Measurements from ENCODE around the gene TMEM214.
A peak's percentile ranks its signal among the peaks of the same experiment; 100 is the strongest.
"Not testable (repeated sequence)": the region's sequence is repeated elsewhere in the genome, so short reads cannot be mapped to it uniquely, and the experiment has no call there.

The TMEM214 gene

DNA sequence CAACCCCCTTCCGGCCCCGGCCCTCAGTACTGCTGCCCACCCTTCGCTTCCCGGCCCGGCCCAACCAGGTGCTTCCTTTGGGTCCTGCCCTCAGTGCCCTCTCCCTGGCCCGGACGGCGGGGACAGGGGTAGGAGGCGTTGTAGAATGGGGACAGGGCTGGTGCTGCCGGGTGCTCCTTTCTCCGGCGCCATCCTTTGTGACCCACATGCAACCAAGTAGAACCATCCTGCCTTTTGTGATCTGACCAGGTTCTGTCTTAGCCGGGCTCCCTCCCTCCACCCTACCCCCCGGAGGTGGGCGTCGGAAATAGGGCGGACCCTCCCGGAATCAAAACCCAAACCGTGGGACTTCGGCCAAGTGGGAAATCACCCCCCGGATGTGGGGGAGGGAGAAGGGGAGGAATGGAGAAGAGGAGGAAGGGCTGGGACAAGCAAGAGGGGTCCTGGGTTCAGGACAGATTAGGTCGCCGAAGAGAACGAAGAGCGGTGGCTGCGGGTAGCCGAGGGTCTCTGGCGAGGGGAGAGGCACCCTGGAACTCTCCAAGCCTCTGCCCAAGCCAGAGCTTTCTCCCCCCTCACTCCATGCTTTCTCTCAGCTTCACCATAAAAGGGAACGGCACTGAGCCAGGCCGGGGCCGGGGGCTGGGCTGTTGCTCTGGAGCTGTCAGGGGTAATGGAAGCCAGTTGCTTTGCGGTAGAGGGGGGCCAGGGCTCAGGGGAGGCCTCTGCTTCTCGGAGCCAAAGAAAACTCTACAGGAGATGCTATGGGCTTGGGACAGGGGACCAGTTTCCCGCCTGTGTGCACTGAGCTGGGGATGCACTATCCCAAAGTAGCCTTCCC lies 39.4 kb downstream of the TMEM214 start:
- no peak for DNase-seq

DNA sequence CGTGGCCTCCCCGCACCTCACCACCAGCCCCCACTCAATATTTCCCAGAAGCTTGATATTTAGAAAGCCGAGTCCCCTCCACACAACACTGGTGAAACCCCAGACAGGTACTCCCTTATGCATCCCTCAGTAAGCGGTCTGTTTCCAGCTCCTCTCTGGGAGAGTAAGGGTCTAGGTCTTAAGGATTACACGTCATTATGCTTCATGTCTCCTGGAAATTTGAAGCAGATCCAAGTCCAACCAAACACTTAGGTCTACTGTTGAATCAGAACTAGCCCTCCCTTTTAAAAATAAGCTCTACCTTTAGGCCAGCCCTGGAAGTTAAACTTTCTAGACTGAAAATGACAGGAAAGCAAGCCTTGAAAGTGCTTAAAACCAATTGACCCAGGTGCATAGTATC lies 40.2 kb downstream of the TMEM214 start:
- no peak for DNase-seq

DNA sequence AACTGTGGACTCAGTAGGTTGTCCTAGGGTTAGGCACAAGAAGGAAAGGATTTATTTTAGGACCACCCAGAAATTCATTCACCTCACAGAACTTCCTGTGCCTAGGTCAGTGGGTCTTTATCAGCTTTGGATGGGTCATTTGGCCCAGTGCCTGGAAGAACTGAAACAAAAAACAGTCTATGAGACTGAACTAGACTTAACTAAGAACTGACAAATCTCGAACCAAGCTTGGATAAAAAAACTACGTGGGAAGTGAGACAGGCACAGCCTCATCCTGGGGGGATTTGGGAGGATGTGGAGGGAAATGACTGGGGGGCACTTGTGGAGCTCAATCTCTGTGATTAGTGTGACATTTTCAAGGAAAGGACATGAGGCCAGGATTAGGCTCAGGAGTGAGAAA lies 41.0 kb downstream of the TMEM214 start:
- no peak for DNase-seq

DNA sequence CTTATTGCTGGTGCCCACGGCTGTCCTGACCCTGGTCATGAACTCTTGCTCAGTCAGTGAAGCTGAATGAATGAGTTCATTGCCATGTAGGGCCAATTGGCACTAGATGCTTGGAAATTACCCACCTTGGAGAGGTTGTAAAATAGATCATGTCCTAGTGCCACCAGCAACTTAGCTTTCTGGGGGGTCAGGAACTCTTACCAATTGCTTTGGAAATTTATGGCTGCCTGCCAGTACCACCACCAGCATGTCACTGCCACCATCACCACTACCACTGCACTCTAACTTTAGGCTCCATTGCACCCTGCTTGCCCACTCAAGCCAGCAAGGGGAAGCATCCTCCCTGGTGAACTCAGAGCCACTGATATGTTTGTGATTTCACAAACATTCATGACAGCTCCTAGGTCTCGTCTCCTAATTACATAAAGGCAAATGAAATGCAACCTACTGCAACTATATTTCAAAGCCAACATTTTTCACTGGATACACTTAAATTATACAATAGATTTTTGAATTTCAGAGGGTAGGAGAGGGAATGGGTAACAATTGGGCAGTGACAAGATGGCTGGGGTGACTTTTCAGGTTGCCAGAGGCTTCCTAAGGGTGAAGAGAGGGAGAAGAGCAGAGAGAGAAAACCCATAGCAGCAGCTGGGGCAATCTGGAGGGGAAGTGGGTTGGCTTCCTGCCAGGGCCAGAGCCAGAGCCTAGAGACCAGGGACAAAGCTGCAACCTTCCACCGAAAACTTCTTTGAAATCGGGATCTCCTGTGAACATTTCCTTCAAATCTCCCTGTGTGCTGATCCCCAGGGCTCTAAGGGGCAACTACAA lies 42.2 kb downstream of the TMEM214 start:
- DNase-seq: peak; percentile 11

DNA sequence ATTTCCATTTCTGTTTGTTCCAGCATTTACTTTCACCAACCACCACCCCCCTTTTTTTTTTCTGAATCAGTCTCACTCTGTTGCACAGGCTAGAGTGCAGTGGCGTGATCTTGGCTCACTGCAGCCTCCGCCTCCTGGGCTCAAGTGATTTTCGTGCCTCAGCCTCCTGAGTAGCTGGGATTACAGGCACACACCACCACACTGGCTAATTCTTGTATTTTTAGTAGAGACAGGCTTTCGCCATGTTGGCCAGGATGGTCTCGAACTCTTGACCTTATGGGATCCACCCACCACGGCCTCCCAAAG lies 42.8 kb downstream of the TMEM214 start:
- DNase-seq: not testable (repeated sequence)

DNA sequence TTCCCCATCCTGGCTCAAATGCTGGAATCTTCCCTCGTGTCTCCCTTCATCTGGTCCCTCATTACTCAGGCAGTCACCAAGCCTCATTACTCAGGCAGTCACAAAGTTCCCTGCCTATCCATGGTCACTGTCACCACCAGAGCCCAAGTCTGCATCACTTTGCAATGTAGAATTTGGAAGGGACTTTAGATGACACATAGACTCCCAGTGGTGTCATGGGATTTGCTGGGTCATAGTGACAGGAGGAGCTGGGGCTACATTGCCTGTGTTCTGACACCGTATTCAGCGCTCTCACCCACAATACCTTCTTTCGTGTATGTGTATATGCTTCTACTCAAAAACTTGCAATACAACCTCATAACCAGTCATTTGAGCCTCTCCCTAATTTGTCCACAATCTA lies 43.6 kb downstream of the TMEM214 start:
- DNase-seq: no peak

DNA sequence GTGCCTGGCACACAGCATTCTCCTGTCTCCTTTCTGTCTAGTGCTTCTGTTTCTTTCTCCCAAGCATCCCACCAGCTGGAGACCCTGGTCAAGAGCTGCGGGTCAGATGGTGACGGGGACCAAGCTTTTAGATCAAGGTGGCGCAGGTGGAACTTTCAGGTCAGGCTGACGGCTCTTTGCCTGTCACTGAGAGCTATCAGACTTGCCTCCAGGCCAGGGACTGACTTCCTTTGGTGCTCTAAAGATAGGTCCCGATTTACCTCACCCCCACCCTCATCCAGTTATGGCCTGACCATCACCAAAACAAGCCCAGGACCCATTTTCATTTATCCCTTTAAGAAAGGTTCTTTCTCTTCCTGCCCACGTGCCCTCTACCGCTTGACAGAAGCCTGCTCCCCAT lies 44.5 kb downstream of the TMEM214 start:
- no peak for DNase-seq

DNA sequence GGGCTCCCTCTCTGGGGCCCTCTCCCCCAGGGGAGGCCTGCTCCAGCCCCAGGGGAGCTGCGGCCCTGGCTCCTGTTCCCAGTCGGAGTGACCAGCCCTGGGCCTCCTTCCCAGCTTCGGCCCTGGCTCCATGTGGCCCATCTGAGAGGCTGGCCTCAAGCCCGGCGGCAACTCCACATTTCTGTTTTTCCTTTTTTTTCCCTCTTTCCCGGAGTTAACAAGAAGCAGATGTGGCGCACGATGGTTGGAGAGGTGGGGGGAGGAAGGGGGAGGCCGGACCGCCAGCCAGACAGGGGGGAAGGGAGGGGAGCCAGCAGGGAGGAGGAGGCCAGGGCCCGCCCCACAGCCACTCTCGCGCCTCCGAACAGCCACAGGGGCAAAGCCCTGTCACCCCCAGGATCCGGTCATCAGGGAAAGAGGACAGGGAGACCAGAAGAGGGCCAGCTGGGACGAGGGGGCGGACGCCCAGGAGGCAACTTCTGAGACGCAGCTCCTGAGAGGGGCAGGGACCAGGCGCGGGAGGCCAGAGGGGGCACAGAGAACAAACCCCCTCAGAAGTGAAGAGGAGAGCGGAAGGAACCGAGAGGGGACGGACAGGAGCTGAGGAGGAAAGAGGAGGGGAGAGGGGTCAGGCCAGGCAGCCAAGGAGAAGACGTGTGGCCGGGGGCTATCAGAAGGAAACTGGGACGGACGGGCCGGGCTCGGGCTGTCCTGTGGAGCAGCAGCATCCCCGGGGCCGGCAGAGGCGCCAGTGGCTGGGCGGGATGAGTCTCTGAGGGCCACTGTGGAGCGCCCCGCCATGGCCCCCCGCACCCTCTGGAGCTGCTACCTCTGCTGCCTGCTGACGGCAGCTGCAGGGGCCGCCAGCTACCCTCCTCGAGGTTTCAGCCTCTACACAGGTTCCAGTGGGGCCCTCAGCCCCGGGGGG lies 45.8 kb downstream of the TMEM214 start, which contains the start of gene EMILIN1:
EMILIN1 (plus strand) TSS at position 349 of the 928 bp plus-strand sequence; CDS start at position 800, 451 bp downstream.
- no peak for DNase-seq

DNA sequence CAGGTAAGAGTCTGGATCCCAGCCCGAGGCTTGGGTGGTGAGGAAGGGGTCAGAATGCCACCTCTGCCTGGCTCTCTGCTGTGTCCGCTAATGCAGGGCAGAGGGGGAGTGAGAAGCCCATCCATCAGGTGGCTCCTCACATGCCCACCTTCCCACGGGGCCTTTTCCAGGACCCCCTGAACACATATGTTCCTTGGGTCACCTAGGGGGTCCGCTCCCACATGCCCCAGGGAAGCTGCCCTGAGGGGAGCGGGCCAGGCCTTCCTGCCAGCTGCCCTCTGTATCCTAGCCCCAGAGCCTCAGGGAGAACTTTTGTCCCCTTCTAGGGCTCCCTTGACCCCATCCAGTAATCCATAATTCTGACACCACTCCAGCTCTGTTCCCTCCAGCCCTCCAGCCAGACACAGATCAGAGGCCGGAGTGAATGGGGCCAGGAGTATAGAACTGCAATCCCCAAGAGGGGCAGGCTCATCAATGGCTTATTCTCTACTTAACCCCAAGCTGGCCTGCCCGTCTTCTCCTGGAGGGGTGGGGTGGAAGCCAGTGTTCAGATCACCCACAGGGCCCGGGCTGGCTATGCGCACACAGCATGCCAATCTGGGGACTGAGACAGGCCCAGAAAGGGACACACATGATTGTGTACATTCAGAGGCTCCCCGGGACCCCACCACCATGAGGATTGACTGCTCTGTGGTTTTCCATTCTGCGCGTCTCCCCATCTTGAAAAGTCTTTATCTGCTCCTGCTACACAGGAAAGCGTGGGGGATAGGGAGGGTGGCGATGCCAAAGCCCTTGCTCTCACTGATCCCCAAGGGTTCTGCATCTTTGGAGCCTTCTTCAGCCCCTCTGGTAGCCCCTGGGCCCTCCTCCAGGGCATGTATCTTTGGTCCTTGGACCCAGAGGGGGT lies 46.7 kb downstream of the TMEM214 start:
- no peak for DNase-seq

DNA sequence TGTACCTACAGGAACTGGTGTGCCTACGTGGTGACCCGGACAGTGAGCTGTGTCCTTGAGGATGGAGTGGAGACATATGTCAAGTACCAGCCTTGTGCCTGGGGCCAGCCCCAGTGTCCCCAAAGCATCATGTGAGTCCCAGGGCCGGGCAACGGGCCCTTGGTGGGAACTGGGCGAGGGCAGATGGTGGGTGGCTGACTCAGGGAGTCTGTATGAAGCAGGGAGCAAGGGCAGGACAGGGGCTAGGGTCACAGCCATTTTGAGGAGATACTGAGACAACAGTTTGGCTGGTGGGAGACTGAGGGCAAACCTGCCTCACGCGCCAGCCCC lies 47.3 kb downstream of the TMEM214 start:
- no peak for DNase-seq

DNA sequence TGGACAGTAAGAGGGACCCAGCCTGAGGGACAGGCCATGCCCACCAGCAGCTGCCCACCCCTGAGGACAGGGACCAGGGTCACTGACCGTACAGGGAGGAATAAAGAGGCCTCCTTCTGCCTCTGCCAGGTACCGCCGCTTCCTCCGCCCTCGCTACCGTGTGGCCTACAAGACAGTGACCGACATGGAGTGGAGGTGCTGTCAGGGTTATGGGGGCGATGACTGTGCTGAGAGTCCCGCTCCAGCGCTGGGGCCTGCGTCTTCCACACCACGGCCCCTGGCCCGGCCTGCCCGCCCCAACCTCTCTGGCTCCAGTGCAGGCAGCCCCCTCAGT lies 47.8 kb downstream of the TMEM214 start:
- DNase-seq: no peak

DNA sequence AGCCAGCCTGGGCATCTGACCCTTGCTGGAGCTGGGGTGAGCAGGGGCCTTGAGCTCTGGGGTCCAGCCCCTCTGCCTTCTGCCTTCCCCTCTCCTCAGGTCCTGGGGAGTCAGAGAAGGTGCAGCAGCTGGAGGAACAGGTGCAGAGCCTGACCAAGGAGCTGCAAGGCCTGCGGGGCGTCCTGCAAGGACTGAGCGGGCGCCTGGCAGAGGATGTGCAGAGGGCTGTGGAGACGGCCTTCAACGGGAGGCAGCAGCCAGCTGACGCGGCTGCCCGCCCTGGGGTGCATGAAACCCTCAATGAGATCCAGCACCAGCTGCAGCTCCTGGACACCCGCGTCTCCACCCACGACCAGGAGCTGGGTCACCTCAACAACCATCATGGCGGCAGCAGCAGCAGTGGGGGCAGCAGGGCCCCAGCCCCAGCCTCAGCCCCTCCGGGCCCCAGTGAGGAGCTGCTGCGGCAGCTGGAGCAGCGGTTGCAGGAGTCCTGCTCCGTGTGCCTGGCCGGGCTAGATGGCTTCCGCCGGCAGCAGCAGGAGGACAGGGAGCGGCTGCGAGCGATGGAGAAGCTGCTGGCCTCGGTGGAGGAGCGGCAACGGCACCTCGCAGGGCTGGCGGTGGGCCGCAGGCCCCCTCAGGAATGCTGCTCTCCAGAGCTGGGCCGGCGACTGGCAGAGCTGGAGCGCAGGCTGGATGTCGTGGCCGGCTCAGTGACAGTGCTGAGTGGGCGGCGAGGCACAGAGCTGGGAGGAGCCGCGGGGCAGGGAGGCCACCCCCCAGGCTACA lies 49.4 kb downstream of the TMEM214 start:
- no peak for DNase-seq

DNA sequence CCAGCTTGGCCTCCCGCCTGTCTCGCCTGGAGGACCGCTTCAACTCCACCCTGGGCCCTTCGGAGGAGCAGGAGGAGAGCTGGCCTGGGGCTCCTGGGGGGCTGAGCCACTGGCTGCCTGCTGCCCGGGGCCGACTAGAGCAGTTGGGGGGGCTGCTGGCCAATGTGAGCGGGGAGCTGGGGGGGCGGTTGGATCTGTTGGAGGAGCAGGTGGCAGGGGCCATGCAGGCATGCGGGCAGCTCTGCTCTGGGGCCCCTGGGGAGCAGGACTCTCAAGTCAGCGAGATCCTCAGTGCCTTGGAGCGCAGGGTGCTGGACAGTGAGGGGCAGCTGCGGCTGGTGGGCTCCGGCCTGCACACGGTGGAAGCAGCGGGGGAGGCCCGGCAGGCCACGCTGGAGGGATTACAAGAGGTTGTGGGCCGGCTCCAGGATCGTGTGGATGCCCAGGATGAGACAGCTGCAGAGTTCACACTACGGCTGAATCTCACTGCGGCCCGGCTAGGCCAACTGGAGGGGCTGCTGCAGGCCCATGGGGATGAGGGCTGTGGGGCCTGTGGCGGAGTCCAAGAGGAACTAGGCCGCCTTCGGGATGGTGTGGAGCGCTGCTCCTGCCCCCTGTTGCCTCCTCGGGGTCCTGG lies 50.1 kb downstream of the TMEM214 start:
- DNase-seq: no peak

DNA sequence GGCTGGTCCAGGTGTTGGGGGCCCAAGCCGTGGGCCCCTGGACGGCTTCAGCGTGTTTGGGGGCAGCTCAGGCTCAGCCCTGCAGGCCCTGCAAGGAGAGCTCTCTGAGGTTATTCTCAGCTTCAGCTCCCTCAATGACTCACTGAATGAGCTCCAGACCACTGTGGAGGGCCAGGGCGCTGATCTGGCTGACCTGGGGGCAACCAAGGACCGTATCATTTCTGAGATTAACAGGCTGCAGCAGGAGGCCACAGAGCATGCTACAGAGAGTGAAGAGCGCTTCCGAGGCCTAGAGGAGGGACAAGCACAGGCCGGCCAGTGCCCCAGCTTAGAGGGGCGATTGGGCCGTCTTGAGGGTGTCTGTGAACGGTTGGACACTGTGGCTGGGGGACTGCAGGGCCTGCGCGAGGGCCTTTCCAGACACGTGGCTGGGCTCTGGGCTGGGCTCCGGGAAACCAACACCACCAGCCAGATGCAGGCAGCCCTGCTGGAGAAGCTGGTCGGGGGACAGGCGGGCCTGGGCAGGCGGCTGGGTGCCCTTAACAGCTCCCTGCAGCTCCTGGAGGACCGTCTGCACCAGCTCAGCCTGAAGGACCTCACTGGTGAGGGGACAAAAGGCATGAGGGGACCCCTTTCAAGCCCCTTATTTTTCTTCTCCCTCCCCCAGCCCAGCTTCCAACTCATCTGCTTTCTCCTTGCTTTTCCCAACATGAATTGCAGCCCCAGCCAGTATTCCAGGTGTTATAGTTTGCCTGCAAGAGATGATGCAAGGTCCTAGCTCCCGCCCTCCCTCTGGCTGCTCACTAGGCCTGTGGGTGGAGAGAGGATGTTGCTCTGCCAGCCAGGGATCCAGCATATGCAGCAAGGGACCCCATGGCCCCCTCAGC lies 50.9 kb downstream of the TMEM214 start:
- DNase-seq: no peak

DNA sequence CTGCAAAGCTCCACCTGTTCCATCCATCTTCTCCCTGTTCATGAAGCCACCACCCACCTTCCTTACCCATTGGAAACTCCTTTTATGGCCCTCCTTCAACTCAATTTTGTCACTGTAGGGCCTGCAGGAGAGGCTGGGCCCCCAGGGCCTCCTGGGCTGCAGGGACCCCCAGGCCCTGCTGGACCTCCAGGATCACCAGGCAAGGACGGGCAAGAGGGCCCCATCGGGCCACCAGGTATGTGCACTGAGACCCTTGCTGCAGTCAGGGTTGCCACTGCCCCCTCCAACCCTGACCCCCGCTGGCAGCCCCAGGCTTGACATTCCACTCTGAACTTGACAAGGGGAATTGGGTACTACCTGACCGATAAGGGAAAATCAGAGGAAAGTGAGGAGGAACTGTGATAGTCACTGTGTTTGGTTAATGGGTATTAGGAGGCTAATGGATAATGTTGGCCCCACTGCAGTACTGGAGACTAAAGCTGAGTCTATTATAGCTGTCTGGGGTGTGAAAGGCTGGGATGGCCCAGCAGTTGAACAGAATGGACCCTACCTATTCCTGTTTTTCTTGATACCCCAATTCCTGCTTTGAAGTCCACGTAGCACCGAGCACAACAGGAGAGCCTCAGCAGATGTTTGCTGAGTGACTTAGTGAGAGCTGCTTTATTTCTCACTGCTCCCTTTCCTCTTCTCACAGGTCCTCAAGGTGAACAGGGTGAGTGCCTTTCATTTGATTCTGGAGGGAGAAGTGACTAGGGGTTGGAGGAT lies 51.7 kb downstream of the TMEM214 start:
- DNase-seq: no peak

DNA sequence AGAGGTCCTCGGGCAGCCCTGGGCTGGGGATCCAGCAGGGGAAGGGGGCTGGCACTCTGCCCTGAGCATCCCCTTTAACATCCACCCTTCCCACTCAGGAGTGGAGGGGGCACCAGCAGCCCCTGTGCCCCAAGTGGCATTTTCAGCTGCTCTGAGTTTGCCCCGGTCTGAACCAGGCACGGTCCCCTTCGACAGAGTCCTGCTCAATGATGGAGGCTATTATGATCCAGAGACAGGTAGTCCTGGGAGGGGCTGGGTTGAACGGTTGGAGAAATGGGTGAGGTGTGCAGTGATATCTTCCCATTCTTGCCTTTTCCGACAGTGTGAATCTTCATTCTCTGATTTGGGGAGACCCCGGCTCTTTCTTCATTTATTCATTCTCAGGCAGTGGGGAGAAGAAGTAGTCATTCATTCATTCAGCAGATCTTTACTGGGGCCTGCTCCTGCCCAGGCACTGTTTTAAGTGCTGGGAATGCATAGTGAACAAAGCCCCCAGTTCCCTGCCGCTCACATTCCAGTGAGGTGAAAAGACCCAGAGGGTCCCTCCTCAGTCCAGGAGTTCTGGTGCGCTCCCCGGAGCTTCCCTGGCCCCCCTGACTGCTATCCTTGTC lies 52.4 kb downstream of the TMEM214 start:
- no peak for DNase-seq

DNA sequence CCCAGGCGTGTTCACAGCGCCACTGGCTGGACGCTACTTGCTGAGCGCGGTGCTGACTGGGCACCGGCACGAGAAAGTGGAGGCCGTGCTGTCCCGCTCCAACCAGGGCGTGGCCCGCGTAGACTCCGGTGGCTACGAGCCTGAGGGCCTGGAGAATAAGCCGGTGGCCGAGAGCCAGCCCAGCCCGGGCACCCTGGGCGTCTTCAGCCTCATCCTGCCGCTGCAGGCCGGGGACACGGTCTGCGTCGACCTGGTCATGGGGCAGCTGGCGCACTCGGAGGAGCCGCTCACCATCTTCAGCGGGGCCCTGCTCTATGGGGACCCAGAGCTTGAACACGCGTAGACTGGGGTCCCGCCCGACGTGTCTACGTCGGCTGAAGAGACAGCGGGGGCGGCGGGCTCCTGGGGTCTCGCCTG lies 52.9 kb downstream of the TMEM214 start:
- peak; percentile 11 for DNase-seq

DNA sequence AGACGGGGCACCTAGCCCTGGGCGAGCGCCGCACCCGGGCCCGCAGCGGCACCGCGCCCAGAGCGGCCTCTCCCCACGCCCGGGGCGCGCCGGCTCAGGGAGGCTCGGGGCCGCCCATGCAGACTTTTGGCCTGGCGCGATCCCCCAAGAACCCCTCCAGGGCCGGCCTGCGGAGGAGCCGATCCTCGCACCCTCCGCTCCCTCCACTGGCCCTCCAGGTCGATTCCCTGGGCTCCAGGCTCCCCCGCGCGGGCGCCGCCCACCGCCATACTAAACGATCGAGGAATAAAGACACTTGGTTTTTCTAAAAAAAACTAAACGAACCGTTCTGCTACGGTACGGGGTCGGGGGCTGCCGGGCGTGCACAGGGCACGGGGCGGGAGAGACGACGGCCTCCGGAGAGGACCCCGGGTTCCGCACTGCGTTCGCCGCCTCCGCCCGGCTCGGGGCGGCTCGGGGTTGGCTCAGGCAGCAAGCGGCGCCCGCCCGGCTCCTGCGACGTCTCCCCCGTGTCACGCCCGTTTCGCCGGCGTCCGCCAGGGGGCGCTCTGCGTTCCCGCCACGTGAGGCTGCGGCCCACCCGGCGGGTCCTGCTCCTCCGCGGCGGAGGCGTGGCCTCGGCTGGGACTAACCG lies 53.4 kb downstream of the TMEM214 start:
- DNase-seq: peak; percentile 74
